Activated CD8-positive, alpha-beta memory T cell treated with anti-CD3 and anti-CD28 coated beads for 1 hour (primary cell): ENCODE results near the gene CA11.

Experiments
- DNase-seq, 2 donors: peaks; one replicate each; pipeline ENCODE4 v3.0.0-alpha.2; 2020; ENCODE audit warnings: low read depth in 1 of 2; ENCODE audit errors: extremely low read depth in 1 of 2

CA11 gene

GRCh38 chr19:48614436-48615230 lies 31.4 kb downstream of the CA11 start, which contains the start of gene FAM83E:
Gene FAM83E, minus strand, starts transcription at chr19:48615076. Its CDS starts 1,704 bp downstream, at chr19:48613372.
- DNase-seq: no peak

DNA sequence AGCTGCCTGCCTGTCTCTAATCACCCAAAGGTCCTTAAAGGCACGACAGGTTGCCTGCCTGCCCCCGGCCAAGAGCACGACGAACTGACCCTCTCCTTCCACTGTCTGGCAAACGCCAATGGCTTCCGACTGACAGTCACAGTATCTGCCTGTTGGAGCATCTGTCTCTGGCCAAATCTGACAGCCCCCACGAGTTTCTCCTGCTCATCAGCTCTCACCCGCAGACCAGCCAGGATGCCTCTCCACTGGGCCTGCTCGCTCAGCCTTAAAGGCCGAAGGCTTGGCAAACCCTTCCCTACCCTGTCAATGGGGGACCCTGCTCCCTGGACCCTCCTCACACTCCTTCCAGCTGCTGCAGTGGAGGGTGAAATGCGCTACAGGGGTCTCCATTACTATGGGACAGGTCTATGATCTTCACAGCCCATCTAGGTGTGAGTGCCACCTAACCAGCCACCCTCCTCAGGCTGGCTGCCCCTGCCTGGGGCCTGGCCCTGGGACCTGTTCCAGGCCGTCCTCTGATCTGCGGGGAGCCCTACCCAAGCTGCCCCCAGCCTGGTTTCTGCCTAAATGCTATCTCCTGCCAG lies 32.0 kb downstream of the CA11 start:
- no peak for DNase-seq

GRCh38 chr19:48613024-48613851 lies 32.7 kb downstream of the CA11 start:
- DNase-seq: no peak

GRCh38 chr19:48611872-48612271 lies 34.1 kb downstream of the CA11 start:
- DNase-seq: no peak

DNA sequence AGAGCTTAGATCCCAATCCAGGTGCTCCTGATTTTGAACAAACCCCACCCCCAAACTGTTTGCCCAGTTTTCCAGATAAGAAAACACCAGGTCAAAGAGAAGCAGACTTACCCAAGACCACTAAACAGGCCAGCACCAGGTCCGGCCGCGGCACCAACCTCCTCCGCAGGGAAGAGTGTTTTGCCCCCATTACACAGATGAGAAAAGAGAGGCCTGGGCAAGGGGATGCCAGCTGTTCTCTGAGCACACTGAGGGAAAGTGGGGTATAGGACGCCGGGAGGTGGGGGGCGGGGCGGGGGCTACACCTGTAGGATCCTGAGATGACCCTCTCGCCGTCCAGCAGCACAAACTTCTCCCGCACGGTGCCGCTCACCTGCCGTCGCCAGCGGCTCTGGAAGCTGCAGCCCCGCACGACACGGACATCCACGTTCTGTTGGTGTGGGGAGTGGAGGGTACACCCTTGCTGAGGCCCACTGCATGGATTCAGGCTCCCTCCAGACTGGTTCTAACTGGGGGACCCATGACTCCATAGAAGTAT lies 36.3 kb downstream of the CA11 start:
- no peak for DNase-seq

- DNase-seq: no peak
Observed at GRCh38 chr19:48608798-48609263, 37.2 kb downstream of the CA11 start.

- DNase-seq: no peak
Observed at GRCh38 chr19:48607359-48607755, 38.6 kb downstream of the CA11 start.

DNA sequence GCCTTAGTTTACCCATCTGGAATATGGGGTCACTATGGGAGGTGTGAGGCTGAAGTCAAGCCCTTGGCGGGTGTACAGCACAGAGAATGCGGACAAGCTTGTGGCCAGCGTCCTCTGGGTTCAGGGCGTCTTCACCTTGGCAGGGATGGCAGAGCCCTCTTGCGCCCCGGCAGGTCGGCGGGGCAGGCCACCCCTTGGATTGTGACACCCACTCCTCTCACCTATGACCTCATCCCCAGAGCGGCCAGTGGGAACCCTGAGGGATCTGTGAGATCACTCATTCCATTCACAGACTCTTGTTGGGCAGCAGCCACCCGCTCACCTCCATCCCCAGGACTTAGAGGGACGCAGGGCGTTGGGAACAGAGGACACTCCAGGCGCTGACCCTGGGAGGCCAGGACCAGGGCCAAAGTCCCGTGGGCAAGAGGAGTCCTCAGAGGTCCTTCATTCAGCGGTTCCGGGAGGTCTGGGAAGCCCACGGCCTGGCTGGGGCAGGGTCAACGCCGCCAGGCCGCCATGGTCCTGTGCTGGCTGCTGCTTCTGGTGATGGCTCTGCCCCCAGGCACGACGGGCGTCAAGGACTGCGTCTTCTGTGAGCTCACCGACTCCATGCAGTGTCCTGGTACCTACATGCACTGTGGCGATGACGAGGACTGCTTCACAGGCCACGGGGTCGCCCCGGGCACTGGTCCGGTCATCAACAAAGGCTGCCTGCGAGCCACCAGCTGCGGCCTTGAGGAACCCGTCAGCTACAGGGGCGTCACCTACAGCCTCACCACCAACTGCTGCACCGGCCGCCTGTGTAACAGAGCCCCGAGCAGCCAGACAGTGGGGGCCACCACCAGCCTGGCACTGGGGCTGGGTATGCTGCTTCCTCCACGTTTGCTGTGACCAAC lies 39.3 kb downstream of the CA11 start, which contains the start of gene SPACA4:
Gene SPACA4 (plus strand): TSS at position 280 of the 896 bp plus-strand sequence. CDS start 237 bp downstream, at position 517.
- no peak for DNase-seq

DNA sequence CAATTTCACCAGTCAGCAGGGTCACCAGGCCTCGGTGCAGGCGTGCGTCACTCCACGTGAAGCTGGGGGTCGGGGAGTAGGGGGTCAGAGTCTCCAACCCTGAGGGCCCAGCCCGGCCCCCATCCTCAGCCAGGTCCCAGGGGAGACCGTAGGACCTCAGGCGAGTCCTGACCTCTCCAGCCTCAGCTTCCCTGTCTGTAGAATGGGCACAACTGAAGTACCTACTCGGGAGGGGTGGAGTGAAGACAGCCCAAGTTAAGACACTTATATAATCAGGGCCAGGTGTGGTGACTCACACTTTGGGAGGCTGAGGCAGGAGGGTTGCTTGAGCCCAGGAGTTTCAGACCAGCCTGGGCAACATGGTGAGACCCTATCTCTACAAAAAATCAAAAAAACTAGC lies 42.1 kb downstream of the CA11 start:
- no peak for DNase-seq

DNA sequence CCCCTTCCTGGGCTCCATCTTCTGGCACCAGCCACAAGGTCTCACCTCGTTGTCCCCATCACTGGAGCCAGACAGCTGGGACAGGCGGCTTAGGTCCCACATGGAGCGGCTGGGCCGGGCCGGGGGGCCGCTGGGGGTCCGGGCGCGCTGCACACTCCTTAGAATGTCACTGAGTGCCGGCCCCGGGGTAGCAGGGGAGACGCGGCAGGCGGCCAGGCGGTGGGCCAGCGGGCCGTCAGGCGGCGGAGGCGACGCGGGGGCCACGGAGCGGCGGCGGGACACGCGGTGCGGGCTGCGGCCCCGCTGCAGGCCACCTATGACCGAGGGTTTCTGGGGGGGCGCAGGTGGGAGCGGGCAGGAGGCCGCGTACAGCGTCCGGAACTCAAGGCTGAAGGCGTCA lies 42.5 kb downstream of the CA11 start:
- no peak for DNase-seq

- DNase-seq: no peak
Observed at GRCh38 chr19:48603001-48603400, 43.0 kb downstream of the CA11 start.

DNA sequence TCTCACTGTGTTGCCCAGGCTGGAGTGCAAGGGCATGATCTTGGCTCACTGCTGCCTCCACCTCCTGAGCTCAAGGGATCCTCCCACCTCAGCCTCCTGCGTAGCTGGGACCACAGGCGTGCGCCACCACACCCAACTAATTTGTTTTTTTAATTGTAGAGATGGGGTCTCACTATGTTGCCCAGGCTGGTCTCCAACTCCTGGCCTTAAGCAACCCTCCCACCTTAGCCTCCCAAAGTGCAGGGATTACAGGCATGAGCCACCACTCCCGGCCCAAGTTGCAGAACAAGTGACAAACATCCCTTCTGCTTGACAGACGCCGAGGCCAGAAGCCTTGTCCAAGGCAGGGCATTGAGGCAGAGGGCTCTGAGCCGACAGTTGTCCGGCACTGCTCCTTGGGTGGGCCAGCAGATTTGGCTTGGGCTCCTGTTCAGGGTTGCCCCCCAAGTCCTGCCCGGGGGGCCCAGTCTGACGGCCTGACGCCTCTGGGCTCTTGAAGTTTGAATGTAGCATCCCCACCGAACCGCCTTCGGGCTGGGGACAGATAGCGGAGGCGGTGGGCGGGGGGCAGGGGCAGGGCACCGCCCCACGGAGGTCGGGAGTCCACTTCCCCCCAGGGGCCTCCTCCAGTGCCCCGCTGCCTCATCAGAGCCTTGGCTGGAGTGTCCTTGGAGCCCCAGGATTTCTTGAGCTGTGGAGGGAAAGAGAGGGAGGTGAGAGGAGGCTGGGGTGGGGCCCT lies 45.1 kb downstream of the CA11 start:
- no peak for DNase-seq

DNA sequence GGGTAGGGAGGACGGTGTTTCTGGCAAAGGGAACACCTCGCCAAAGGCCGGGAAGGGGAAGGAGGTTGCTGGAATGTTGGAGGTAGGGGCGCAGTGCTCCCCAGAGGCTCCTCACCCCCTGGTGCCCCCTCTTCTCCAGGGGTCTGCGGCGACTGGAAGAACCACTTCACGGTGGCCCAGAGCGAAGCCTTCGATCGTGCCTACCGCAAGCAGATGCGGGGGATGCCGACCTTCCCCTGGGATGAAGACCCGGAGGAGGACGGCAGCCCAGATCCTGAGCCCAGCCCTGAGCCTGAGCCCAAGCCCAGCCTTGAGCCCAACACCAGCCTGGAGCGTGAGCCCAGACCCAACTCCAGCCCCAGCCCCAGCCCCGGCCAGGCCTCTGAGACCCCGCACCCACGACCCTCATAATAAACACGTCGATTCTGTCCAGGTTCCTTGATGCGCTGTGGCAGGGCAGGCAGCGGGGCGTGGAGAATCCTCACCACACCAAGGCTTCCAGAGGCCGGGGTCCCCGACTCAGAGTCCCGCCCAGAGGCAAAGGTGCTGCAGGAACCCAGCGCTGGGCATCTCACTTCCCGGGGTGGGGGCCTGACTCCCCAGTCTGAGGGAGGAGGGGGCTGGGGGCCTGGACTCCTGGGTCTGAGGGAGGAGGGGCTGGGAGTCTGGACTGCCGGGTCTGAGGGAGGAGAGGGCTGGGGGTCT lies 46.8 kb downstream of the CA11 start:
- DNase-seq: no peak

DNA sequence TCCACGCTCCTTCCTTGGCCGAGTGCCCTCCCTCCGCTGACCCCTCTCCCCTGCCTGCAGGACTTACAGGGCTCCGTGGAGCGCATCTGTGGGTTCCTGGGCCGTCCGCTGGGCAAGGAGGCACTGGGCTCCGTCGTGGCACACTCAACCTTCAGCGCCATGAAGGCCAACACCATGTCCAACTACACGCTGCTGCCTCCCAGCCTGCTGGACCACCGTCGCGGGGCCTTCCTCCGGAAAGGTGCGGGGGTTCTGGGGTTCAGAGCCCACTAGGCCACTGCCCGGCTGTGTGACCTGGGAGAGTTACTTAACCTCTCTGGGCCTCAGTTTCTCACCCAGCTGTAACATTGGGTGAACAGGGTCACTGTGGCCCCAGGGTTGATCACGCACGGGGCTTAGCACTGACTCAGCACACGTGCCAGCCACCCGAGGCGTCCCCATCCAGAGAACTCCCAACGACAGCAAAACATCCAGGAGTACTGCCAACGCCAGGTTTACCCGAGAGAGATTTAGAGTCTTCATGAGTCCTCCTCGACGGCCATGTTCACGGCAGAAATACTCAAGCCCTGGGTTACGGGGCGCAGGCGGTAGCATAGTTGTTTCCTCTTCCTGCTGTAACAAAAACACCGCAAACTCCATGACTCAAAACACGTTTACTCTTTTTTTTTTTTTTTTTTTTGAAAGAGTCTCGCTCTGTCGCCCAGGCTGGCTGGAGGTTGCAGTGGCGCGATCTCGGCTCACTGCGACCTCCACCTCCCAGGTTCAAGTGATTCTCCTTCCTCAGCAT lies 49.1 kb downstream of the CA11 start:
- no peak for DNase-seq

DNA sequence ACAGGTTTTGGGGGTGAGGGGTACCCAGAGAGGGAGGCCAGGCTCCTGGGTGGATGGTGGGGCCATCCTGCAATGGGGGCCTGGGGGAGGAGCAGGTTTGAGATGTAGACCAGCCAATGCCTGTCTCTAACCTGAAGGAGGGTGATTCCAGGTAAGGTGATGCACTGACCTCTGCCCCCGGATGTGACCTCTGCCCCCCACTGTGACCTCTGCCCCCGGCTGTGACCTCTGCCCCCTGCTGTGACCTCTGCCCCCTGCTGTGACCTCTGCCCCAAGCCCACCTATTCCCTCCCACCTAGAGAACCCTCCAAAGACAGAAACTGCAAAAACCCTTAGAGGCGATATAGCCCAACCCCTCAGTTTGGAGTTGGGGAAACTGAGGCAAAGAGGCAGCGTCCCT lies 49.8 kb downstream of the CA11 start:
- no peak for DNase-seq

DNA sequence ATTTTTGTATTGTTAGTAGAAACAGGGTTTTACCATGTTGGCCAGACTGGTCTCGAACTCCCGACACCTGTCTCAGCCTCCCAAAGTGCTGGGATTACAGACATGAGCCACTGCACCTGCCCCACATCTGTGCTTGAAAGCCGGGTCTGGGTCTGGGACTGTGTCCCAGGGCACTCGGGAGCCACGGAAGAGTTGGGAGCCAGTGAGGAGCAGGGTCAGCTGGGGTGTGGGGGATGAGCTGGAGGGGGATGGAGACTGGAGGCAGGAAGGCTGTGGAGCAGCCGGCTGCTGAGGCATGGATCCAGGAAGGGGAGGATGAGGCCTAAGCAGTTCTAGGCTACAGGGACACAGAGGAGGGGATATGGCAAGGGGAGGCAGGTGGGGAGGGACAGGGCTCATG lies 50.2 kb downstream of the CA11 start:
- no peak for DNase-seq

GRCh38 chr19:48595171-48595570 lies 50.8 kb downstream of the CA11 start:
- DNase-seq: no peak

- DNase-seq: no peak
Observed at GRCh38 chr19:48591021-48591420, 55.0 kb downstream of the CA11 start.
